Panc1 (cell line): Measurements from ENCODE around the gene SRSF1. TPM values are rescaled to one million over a fixed set of nuclear protein-coding genes. Genes with fewer than 3 reads are reported as not detected.
"Not testable (repeated sequence)": the region's sequence is repeated elsewhere in the genome, so short reads cannot be mapped to it uniquely, and the experiment has no call there.

ENCODE experiments used
- ATAC-seq: fragments of 200-7000 bp; cut with Tn5 transposase; 2 replicates; pipeline ENCODE4 v1.9.1; 2020; ENCODE audit warnings: mild to moderate bottlenecking, moderate library complexity
- BruUV-seq: library from RNA; stranded (reverse); fragments of 400-500 nt; replicated peaks from 2 replicates; lab custom pipeline; 2021; lab: Mats Ljungman, UMichigan
- CTCF ChIA-PET: fragments of 300-600 bp; sonication (Branson Sonifier 250); formaldehyde crosslinking; loops from one replicate; lab custom pipeline; 2022; ENCODE audit warnings: antibody characterized with exemption; lab: Charles Lee
- POLR2A ChIA-PET: fragments of 300-600 bp; sonication (Branson Sonifier 250); formaldehyde crosslinking; loops from one replicate; lab custom pipeline; 2022; ENCODE audit warnings: antibody characterized with exemption; lab: Charles Lee
- DNase-seq: peaks from one replicate; pipeline ENCODE4 v3.0.0-alpha.2; 2010; ENCODE audit warnings: low read depth, low spot score
- H3K27ac ChIP-seq: 2 replicates; pipeline ENCODE4 v1.5.1; 2011; ENCODE audit warnings: mild to moderate bottlenecking, low read length, inconsistent platforms
- H3K27me3 ChIP-seq: fragments of 200-500 bp; sonication (Bioruptor generic); 2 replicates; pipeline ENCODE4 v1.6.0; 2014; ENCODE audit warnings: low read length, inconsistent platforms; ENCODE audit not compliant: control insufficient read depth, insufficient read depth
- H3K36me3 ChIP-seq: fragments of 200-500 bp; sonication (Bioruptor generic); 2 replicates; pipeline ENCODE4 v1.5.1; 2014; ENCODE audit warnings: inconsistent platforms, mild to moderate bottlenecking, low read length, moderate library complexity; ENCODE audit not compliant: control insufficient read depth, insufficient read depth
- H3K4me1 ChIP-seq: 2 replicates; pipeline ENCODE4 v1.5.1; 2011; ENCODE audit warnings: inconsistent platforms, mild to moderate bottlenecking, low read length, moderate library complexity; ENCODE audit not compliant: control insufficient read depth, insufficient read depth
- H3K4me3 ChIP-seq, 2 experiments: 2 replicates each; pipeline ENCODE4 v1.5.1; 2011 to 2012; ENCODE audit warnings: low read depth in 2 of 2, low read length in 2 of 2, mild to moderate bottlenecking in 2 of 2, inconsistent platforms in 1 of 2, moderate library complexity in 1 of 2
- H3K9me3 ChIP-seq: fragments of 200-500 bp; sonication (Bioruptor generic); 2 replicates; pipeline ENCODE4 v1.5.1; 2014; ENCODE audit warnings: low read depth, mild to moderate bottlenecking, inconsistent platforms, low read length, moderate library complexity; ENCODE audit not compliant: control insufficient read depth, insufficient read depth
- CTCF ChIP-seq: fragments of 450-650 bp; IDR thresholded peaks from 2 replicates; pipeline ENCODE4 v1.5.1; 2017; ENCODE audit warnings: mild to moderate bottlenecking
- POLR2AphosphoS5 ChIP-seq: IDR thresholded peaks from 2 replicates; pipeline ENCODE4 v1.6.1; 2012; ENCODE audit warnings: mild to moderate bottlenecking, low read depth, low read length, moderate library complexity
- REST ChIP-seq, 2 experiments: IDR thresholded peaks; 2 replicates each; pipeline ENCODE4 v1.6.1; 2011 to 2012; ENCODE audit warnings: low read depth in 2 of 2, control low read depth in 1 of 2, low read length in 1 of 2, mild to moderate bottlenecking in 1 of 2, moderate library complexity in 1 of 2; ENCODE audit not compliant: insufficient read depth in 1 of 2
- SIN3A ChIP-seq: IDR thresholded peaks from 2 replicates; pipeline ENCODE4 v1.6.1; 2012; ENCODE audit warnings: low read depth, mild to moderate bottlenecking, low read length, moderate library complexity, borderline replicate concordance; ENCODE audit not compliant: insufficient read depth
- TCF7L2 ChIP-seq: IDR thresholded peaks from 2 replicates; pipeline ENCODE4 v1.6.1; 2011; ENCODE audit warnings: mild to moderate bottlenecking, low read depth, low read length, inconsistent platforms
- in situ Hi-C: cut with HindIII; loops from 2 replicates; pipeline ENCODE4 v1.10.0; 2016; ENCODE audit warnings: low sequenced_read_pairs, low pct_unique_long_range_greater_than_20kb
- intact Hi-C: fragments of 100-400 bp; cut with micrococcal nuclease; formaldehyde crosslinking; loops from one replicate; pipeline ENCODE4 v1.10.0; 2022; ENCODE audit not compliant: unreplicated experiment
- total RNA-seq: library from RNA; stranded (reverse); gene quantifications from one replicate; pipeline ENCODE4 v1.2.1, GENCODE V29; 2021; ENCODE audit not compliant: unreplicated experiment

SRSF1 gene
- total RNA-seq, 1 experiment from 2014 or later: 362 TPM

DNA sequence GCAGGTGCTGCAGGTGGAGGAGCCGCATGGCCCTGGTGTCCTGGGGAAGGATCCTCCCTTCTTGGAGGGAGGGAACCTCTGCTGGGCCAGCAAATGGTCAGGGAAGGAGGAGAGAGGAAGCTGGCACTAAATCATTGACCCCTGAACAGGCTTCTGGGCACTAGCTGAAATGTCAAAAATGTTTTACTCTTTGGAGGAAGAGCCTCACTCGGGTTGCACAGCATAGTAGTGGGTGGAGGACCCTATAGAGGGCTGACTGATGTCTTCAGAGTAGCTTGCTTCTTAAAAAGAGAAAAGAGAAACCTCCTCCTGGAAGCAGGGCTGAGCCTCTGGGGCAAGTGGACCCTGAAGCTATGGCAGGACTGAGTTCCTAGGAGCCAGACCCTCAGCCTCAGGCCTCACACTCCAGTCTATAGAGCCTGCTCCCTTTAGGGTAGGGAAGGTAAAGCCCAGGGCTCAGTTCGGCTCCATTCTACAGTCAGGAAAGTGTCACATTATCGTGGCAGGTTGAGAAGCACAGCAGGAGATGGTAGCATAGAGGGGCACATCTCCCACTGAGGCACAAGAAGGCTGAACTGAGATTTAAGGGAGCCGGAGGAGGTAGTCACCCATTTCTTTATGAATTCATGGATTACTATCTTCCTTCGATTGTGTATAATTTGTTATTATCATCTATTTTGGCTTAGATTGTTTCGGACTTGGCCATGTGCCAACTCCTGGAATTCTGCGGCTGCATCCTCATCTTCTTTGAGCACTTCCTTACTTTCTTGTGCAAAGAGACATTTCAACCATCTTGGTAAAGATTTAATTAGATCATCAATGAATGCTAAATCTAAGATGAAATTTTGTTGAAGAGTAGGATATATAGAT, 44.5 kb downstream of the SRSF1 start:
- TF ChIP-seq SIN3A (no peak), POLR2AphosphoS5 (no peak), CTCF (no peak), REST (IDR thresholded peaks at IDR 0.05; ENCODE audit: insufficient read depth in 1 of 2, low read depth in 2 of 2, low read length in 1 of 2) (no peak), TCF7L2 (no peak)
- Histone ChIP-seq H3K4me1 (peaks cover 14% of the 10 kb centered on the region), H3K4me3 (no peak overlapping the region), H3K36me3 (no peaks in the 10 kb centered on the region), H3K27ac (no peak overlapping the region), H3K9me3 (no peaks in the 10 kb centered on the region), H3K27me3 (no peaks in the 10 kb centered on the region)
- intact Hi-C loops: no loop called here
- ATAC-seq: no peak
- DNase-seq: no peak
- POLR2A ChIA-PET: no interaction called here
- BruUV-seq: no TSS peak
- CTCF ChIA-PET: no interaction called here
- in situ Hi-C loops: no loop called here

- no peaks in the 10 kb centered on the region; the same call in 1 of the 2 replicates for H3K36me3 ChIP-seq
- no peak overlapping the region for H3K4me3 ChIP-seq
- H3K27me3 ChIP-seq: no peaks in the 10 kb centered on the region
- no peak for DNase-seq
- no peak for ATAC-seq
- ChIA-PET CTCF (interaction anchor here (0.9 kb wide), 1 partner anchor 10 kb away, joined by 3 read pairs; no protein-coding TSS in a partner anchor), POLR2A (interaction anchor here (0.5 to 0.6 kb wide), 2 partner anchors 39 to 703 kb away, joined by 4 to 7 read pairs; no protein-coding TSS in a partner anchor)
- no peak for TF ChIP-seq CTCF
- no peak for TF ChIP-seq SIN3A
- TF ChIP-seq TCF7L2: no peak
- TF ChIP-seq POLR2AphosphoS5: no peak
- no peak for TF ChIP-seq REST (IDR thresholded peaks at IDR 0.05; ENCODE audit: insufficient read depth in 1 of 2, low read depth in 2 of 2, low read length in 1 of 2)
- peaks cover 33% of the 10 kb centered on the region for H3K4me1 ChIP-seq
- H3K9me3 ChIP-seq: no peaks in the 10 kb centered on the region
- intact Hi-C loops: no loop called here
- H3K27ac ChIP-seq: no peak overlapping the region
- BruUV-seq: no TSS peak
- in situ Hi-C loops: no loop called here
These were observed 47.1 kb downstream of the SRSF1 start for GRCh38 chr17:57959929-57960328.

DNA sequence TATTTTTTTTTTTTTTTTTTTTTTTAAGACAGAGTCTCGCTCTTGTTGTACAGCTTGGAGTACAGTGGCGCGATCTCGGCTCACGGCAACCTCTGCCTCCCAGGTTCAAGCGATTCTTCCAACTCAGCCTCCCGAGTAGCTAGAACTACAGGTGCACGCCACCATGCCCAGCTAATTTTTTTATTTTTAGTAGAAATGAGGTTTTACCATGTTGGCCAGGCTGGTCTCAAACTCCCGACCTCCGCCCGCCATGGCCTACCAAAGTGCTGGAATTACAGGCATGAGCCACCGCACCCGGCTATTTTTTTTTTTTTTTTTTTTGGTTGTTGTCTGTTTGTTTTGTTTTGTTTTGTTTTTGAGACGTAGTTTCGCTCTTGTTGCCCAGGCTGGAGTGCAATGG, 48.7 kb downstream of the SRSF1 start:
- H3K4me1 ChIP-seq: peaks cover 41% of the 10 kb centered on the region
- H3K27ac ChIP-seq, in situ Hi-C loops, intact Hi-C loops, ATAC-seq, H3K27me3 ChIP-seq, DNase-seq, BruUV-seq, H3K9me3 ChIP-seq, H3K36me3 ChIP-seq, H3K4me3 ChIP-seq, CTCF ChIA-PET: not testable (repeated sequence)
- POLR2A ChIA-PET: interaction anchor here (0.7 kb wide), 1 partner anchor 15 kb away, joined by 11 read pairs; no protein-coding TSS in a partner anchor
